GM13976 (cell line): ENCODE data around the gene PODXL2.

Experiments used
- DNase-seq: peaks from one replicate; pipeline ENCODE4 v3.0.0; 2012; ENCODE audit warnings: low spot score
- CTCF ChIP-seq: IDR thresholded peaks from 2 replicates; pipeline ENCODE4 v1.5.1; 2012; ENCODE audit warnings: borderline replicate concordance, mild to moderate bottlenecking; ENCODE audit not compliant: insufficient read depth; ENCODE audit errors: extremely low read depth, missing control alignments, control extremely low read depth
- in situ Hi-C: fragments of 300-500 bp; cut with MboI; formaldehyde crosslinking; loops from one replicate; pipeline ENCODE4 v1.12.0; 2022; ENCODE audit warnings: low sequenced_read_pairs, mixed read lengths, inconsistent platforms; ENCODE audit not compliant: unreplicated experiment

The PODXL2 gene

GRCh38 chr3:127620637-127621375 is 8.2 kb upstream of the PODXL2 start:
- no peak for DNase-seq
- TF ChIP-seq CTCF = no peak
- in situ Hi-C loops = no loop called here

- in situ Hi-C loops = no loop called here
- DNase-seq = no peak
- TF ChIP-seq CTCF = no peak
These were observed 7.0 kb upstream of the PODXL2 start for GRCh38 chr3:127622031-127622430.

GRCh38 chr3:127622772-127623576 is 6.0 kb upstream of the PODXL2 start:
- TF ChIP-seq CTCF = no peak
- in situ Hi-C loops = no loop called here
- DNase-seq = no peak

GRCh38 chr3:127624063-127624462 is 4.9 kb upstream of the PODXL2 start:
- in situ Hi-C loops = no loop called here
- no peak for TF ChIP-seq CTCF
- DNase-seq = no peak

GRCh38 chr3:127625821-127626220 is 3.2 kb upstream of the PODXL2 start:
- in situ Hi-C loops = no loop called here
- no peak for TF ChIP-seq CTCF
- no peak for DNase-seq

GRCh38 chr3:127628426-127628787 is 578 bp upstream of the PODXL2 start:
- in situ Hi-C loops = no loop called here
- no peak for DNase-seq
- TF ChIP-seq CTCF = no peak
